GM18508 (cell line): ENCODE results near the gene LCLAT1.
"Not testable (repeated sequence)": the region's sequence is repeated elsewhere in the genome, so short reads cannot be mapped to it uniquely, and the experiment has no call there.

Experiments
- ATAC-seq: cut with Tn5 transposase; IDR thresholded peaks from one replicate; pipeline ENCODE4 v1.9.1; 2021; ENCODE audit warnings: moderate number of reproducible peaks; ENCODE audit not compliant: insufficient read depth, unreplicated experiment

Gene LCLAT1

DNA sequence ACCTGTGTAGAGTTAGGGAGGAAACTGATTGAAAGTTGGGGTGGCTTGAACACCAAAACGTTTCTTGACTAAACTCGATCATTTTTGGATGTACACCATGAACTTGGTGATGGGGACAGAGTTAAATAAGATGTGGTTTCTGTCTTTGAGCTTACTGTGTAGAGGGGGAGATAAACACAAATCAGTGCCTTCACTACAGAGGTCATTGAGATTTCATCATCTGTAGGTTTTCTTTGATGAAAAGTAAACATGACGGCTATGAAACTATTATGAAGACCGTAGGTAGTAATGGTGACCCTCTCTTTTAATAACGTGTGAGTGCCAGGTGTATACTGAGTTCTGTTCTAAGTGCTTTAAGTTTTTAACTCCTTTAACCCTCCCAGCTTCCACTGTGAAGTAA lies 6.5 kb downstream of the LCLAT1 start:
- no peak for ATAC-seq

DNA sequence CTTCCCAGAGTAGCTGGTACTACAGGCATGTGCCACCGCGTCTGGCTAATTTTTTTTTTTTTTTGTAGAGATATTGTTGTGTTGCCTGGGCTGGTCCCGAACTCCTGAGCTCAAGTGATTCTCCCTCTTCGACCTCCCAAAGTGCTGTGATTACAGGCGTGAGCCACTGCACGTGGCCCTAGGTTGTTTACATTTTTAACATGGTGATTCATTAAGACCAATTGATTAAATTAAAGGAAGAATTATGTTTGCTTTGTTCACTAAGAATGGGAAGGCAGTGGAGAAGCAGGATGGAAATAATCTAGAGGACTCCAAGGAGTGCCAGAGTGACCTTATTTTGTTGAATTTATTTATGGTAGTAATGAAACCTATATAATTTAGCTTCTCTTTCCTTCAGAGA lies 7.5 kb downstream of the LCLAT1 start:
- ATAC-seq = no peak

DNA sequence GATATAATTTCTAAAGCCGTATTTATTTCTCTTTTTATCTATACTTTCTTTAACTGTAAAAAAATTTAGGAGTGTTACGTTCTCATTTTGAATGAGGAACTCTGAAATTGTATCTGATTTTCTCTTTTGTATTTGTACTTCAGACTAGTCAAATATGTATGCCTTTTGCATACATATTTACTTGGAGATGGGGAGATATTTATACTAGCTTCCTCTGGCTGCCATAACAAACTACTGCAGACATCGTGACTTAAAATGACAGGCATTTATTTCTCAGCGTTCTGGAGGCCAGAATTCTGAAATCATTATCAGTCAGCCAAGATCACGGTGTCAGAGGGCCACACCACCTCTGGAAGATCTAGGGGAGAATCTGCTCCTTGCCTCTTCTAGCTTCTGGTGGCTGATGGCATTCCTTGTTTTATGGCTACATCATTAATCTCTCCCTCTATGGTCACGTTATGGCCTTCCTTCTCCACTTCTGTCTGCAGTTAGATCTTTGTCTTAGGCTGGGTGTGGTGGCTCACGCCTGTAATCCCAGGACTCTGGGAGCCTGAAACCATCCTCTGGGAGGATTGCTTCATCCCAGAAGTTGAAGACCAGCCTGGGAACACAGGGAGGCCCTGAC lies 8.2 kb downstream of the LCLAT1 start:
- ATAC-seq = no peak

DNA sequence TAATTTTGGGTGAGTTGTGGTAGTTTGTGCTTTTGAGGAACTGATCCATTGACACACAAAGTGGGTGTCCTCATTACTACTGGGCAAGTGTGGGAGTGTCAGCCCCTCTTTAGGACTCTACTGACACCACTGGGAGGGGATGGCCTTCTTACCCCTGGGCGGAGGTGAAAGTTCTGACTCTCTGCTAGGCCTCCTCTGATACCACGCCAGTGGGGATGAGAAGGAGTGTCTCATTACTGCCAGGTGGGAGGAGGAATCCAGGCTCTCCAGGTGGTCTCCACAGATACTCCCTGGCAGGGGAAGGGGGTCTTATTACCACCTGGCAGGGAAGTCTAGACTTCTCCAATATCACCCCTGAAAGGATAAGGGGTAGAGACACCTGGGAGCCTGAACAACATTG lies 9.1 kb downstream of the LCLAT1 start:
- no peak for ATAC-seq

DNA sequence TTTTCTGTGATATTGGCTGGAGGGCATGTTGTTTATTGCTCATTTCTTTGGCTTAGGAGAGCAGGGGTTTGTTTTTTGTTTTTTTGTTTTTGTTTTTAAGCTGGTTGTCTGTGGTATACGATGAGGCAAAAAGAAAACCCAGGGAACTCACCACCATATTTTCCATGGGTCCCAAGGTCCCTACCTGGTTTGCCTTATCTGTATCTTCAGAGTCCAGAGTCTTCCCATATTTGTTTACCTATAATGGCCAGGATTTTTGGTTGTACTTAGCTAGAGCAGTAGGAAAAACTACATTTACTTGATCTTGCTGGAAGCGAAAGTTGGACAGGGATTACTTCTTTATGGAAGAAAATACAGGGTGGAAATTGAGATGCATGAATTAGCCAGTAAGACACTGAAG lies 9.5 kb downstream of the LCLAT1 start:
- no peak for ATAC-seq

- no peak for ATAC-seq
These were observed 10.2 kb downstream of the LCLAT1 start for GRCh38 chr2:30457296-30457695.

DNA sequence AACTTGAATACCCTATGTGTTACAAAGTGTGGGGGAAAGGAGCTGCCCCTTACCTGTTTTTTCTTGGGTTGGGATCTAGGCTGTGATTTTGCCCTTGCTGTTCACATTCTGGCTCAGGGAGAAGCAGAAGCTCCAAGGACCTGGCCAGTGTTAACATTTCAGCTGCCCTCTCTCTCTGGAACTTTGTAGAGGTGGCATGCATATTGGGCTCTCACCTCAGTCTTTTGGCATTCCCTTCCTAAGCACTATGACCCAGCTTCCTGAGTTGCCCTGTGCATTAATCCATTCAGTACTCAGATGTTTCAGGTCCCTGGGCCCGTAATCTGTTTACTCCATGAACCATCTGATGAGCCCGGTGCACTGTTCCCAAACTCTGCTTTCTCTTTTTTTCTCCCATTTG lies 12.1 kb downstream of the LCLAT1 start:
- no peak for ATAC-seq

GRCh38 chr2:30462131-30462857 lies 15.2 kb downstream of the LCLAT1 start:
- no peak for ATAC-seq

GRCh38 chr2:30463535-30463934 lies 16.5 kb downstream of the LCLAT1 start:
- ATAC-seq = no peak

GRCh38 chr2:30464544-30465170 lies 17.6 kb downstream of the LCLAT1 start:
- ATAC-seq = no peak

GRCh38 chr2:30465171-30465545 lies 18.1 kb downstream of the LCLAT1 start:
- no peak for ATAC-seq

DNA sequence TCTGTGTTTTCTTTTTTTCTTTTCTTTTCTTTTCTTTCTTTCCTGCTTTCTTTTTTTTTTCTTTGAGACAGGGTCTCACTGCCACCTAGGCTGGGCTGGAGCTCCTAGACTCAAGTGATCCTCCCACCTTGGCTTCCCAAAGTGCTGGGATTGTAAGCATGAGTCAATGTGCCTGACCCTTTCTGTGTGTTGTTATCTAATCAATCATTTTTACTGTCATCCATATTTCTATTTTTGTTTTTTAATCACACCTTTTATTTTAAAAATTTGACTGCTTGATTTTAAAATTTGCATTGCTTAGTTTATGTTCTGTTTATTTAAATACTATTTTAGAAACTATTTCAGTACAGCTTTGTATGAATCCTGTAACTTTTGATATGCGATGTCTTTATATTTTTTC lies 19.2 kb downstream of the LCLAT1 start:
- ATAC-seq = no peak

DNA sequence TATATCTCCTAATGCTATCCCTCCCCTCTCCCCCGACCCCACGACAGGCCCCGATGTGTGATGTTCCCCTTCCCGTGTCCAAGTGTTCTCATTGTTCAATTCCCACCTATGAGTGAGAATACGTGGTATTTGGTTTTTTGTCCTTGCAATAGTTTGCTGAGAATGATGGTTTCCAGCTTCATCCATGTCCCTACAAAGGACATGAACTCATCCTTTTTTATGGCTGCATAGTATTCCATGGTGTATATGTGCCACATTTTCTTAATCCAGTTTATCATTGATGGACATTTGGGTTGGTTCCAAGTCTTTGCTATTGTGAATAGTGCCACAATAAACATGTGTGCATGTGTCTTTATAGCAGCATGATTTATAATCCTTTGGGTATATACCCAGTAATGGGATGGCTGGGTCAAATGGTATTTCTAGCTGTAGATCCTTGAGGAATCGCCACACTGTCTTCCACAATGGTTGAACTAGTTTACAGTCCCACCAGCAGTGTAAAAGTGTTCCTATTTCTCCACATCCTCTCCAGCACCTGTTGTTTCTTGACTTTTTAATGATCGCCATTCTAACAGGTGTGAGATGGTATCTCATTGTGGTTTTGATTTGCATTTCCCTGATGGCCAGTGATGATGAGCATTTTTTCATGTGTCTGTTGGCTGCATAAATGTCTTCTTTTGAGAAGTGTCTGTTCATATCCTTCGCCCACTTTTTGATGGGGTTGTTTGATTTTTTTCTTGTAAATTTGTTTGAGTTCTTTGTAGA lies 20.2 kb downstream of the LCLAT1 start:
- ATAC-seq = not testable (repeated sequence)

DNA sequence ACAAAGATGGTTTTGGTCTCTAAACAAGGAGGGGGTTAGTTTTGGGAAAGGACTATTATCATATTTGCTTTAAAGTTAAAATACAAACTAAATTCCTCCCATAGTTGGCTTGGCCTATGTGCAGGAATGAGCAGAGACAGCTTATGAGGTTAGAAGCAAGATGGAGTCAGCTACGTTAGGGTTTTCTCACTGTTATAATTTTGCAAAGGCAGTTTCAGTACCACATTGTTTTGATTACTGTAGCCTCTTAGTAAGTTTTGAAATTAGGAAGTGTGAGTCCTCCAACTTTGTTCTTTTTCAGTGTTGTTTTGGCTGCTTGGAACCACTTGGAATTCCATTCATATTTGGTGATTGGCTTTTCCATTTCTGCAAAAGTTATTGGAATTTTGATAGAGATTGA lies 23.4 kb downstream of the LCLAT1 start:
- ATAC-seq = no peak

DNA sequence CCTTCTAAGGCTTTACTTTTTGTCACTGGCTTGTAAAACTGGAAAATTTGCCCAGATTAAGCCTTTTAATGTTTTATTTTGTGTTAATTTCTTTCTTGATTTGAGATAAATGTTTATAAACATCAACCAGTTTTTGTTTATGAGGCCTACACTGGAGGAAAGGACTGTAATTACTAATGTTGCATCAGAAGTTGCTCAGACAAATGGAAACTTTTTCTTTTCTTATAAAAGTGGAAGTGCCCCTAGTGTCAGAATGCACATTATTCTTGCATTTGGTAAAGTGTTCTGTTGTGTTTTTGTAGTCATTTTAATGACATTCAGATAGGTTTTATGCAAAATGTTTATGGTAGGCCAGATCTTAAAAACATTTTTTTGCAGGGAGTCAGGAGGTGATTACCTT lies 25.3 kb downstream of the LCLAT1 start:
- no peak for ATAC-seq

GRCh38 chr2:30475542-30475941 lies 28.5 kb downstream of the LCLAT1 start:
- no peak for ATAC-seq

DNA sequence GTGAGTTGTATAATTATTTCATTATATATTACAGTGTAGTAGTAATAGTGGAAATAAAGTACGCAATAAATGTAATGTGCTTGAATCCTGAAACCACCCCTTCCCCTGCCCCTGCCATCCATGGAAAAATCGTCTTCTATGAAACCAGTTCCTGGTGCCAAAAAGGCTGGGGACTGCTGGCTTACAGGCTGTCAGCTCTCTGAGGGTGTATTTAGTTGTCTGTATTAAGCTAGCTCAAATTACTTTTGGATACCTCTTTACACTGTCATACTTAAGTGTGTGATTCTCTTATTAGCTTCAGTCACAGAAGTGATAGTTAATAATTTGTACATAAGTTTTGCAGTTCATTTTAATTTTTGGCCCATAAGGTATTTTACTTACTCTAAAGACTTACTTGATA lies 29.6 kb downstream of the LCLAT1 start:
- no peak for ATAC-seq

- ATAC-seq = no peak
These were observed 33.8 kb downstream of the LCLAT1 start for GRCh38 chr2:30480703-30481322.

- ATAC-seq = no peak
These were observed 34.3 kb downstream of the LCLAT1 start for GRCh38 chr2:30481323-30481800.

GRCh38 chr2:30482011-30482410 lies 35.0 kb downstream of the LCLAT1 start:
- no peak for ATAC-seq

- ATAC-seq = no peak
These were observed 37.1 kb downstream of the LCLAT1 start for GRCh38 chr2:30484145-30484544.
